ENCODE data around the gene SPTBN2. TPM values are rescaled to one million over a fixed set of nuclear protein-coding genes. Genes with fewer than 3 reads are reported as not detected.
"Not testable (repeated sequence)": the region's sequence is repeated elsewhere in the genome, so short reads cannot be mapped to it uniquely, and the experiment has no call there.

Gene SPTBN2
- total RNA-seq, 2 donors from 2014 or later, result 3.3 to 7.7 TPM

DNA sequence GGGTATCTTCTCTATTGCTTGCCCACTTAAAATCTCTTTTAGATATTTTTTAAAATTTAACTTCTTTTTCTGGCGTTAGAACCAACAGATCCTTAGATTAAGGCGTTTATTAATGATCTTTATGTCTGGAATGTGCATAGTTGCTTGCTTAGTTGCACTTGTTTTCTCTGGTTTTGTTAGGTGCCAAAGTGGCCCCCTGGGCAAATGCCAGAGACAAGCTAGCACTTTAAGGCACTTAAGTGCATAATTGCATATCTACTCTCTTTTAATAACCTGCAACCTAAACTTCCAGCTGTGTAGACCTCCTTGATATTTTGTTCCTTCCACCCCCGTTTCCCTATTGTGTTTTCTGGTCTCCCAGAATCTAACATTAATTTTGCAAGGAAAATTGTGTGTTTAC lies 87.2 kb downstream of the SPTBN2 start:
- Histone ChIP-seq H3K27me3 (no peaks in the 10 kb centered on the region), H3K27ac (peak overlapping the region in 1 of 2 donors; percentile 32), H3K4me3 (peak overlapping the region; percentile 8 to 17), H3K4me1 (peaks cover 5 to 84% of the 10 kb centered on the region in 2 donors), H3K9me3 (no peaks in the 10 kb centered on the region), H3K36me3 (peaks cover 57% of the 10 kb centered on the region)
- DNase-seq (ENCODE audit: low spot score), result no peak
- TF ChIP-seq, protein P1, sequence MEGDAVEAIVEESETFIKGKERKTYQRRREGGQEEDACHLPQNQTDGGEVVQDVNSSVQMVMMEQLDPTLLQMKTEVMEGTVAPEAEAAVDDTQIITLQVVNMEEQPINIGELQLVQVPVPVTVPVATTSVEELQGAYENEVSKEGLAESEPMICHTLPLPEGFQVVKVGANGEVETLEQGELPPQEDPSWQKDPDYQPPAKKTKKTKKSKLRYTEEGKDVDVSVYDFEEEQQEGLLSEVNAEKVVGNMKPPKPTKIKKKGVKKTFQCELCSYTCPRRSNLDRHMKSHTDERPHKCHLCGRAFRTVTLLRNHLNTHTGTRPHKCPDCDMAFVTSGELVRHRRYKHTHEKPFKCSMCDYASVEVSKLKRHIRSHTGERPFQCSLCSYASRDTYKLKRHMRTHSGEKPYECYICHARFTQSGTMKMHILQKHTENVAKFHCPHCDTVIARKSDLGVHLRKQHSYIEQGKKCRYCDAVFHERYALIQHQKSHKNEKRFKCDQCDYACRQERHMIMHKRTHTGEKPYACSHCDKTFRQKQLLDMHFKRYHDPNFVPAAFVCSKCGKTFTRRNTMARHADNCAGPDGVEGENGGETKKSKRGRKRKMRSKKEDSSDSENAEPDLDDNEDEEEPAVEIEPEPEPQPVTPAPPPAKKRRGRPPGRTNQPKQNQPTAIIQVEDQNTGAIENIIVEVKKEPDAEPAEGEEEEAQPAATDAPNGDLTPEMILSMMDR (IDR thresholded peaks at IDR 0.05), result no peak

DNA sequence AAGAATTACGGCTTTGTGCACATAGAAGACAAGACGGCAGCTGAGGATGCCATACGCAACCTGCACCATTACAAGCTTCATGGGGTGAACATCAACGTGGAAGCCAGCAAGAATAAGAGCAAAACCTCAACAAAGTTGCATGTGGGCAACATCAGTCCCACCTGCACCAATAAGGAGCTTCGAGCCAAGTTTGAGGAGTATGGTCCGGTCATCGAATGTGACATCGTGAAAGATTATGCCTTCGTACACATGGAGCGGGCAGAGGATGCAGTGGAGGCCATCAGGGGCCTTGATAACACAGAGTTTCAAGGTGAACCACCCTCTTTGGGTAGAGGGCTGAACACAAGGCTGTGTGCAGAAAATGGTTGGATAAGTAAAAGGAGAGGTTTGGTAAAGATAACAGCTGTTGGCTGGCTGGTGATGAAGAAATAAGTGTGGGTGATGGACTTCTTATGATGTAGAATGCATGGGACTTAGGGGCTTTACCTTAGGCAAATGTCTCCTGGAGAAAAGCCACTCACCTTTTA lies 89.1 kb downstream of the SPTBN2 start:
- Histone ChIP-seq H3K27ac (peak overlapping the region in 1 of 2 donors; percentile 89), H3K4me3 (peak overlapping the region; percentile 73 to 89), H3K36me3 (peaks cover 37% of the 10 kb centered on the region), H3K4me1 (peaks cover 5 to 65% of the 10 kb centered on the region in 2 donors)
- H3K9me3 ChIP-seq; H3K27me3 ChIP-seq; DNase-seq (ENCODE audit: low spot score): not testable (repeated sequence)

DNA sequence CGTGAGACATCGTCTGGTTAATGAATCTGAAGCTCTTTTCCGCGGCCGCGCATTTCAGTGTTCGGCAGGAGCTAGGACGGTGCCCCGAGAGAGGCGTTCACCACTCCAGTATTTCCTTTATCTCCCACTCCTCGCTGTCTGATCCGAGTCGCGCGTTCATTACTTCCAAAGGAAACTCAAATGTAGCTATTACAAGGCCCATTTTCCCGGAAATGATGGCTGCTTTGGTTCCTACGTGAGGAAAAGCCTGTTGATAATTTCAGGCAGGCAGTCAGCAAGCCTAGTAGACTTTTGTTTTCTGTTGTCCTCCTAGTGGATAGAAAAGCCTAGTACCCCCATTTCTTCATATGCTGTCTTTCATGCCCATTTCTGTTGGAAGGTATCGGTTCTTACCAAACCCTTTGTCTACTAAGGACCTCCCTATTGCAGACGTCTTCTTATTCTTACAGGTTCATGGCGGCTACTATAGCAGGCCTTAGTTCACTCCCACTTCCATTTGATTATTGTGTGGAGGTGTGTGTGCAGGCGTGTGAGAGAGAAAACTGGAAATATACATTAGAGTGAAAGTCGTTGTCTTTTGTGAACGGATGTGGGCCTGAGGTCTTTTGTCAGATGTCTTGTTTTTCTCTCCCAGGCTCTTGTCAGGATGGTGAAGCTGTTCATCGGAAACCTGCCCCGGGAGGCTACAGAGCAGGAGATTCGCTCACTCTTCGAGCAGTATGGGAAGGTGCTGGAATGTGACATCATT lies 89.8 kb downstream of the SPTBN2 start:
- DNase-seq (ENCODE audit: low spot score), result no peak
- TF ChIP-seq, protein P1 (IDR thresholded peaks at IDR 0.05), result no peak

GRCh38 chr11:66638177-66639065 lies 90.6 kb downstream of the SPTBN2 start, which contains the start of gene RBM4:
RBM4 (plus strand) TSS chr11:66638703; CDS start chr11:66639712, 1,009 bp downstream.
- peak; percentile 100 for DNase-seq (ENCODE audit: low spot score)
- Histone ChIP-seq H3K4me3 (peak within 1 kb of the TSS; percentile 73 to 89), H3K27me3 (no peaks in the 10 kb centered on the region), H3K27ac (peak within 1 kb of the TSS; percentile 88 to 89), H3K36me3 (peaks cover 23% of the 10 kb centered on the region), H3K4me1 (peaks cover 5 to 50% of the 10 kb centered on the region in 2 donors), H3K9me3 (no peaks in the 10 kb centered on the region)
- TF ChIP-seq, protein P1 (IDR thresholded peaks at IDR 0.05), result peak in 1 of 2 donors; percentile 31

More for the DNA sequence above, 89.8 kb downstream of the SPTBN2 start:
- H3K27ac ChIP-seq, result peak overlapping the region; percentile 88 to 89
- peaks cover 31% of the 10 kb centered on the region for H3K36me3 ChIP-seq
- no peaks in the 10 kb centered on the region for H3K27me3 ChIP-seq
- H3K4me3 ChIP-seq, result peak overlapping the region; percentile 73 to 89
- no peaks in the 10 kb centered on the region for H3K9me3 ChIP-seq
- peaks cover 5 to 58% of the 10 kb centered on the region in 2 donors for H3K4me1 ChIP-seq

DNA sequence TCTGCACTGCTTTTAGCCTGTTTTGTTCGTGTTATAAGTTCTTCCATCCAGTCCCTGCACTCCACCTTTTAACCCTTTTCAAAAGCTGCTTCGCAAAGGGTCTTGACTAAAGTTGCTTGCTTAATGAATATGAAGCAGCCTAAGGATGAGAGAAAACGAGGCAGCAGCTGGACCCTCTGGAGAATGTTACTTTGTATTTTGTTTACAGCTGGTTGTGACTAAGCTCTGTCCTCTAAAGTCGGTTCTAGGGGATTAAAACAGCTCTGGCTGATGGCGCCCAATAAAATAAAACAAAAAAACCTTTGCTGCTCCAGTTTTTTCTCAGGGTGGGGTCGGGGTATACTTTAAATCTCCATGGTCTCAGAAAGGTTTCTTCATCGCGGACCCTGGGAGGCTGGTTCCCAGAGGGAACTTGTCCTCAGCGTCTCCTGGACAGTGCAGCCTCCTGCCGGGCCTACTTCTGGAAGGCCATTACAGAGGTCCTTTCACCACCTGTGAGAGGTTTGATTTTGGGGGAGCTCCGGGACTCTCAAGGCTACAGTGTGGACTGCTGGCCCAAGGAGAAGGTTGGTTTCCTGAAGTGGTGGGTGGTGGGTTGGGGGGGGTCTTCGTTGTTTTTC lies 91.3 kb downstream of the SPTBN2 start:
- Histone ChIP-seq H3K4me1 (peaks cover 5 to 48% of the 10 kb centered on the region in 2 donors), H3K36me3 (peaks cover 22% of the 10 kb centered on the region)

More for the DNA sequence above, 91.3 kb downstream of the SPTBN2 start:
- Histone ChIP-seq H3K27me3 (no peaks in the 10 kb centered on the region), H3K27ac (peak overlapping the region; percentile 88 to 89), H3K9me3 (no peaks in the 10 kb centered on the region), H3K4me3 (peak overlapping the region; percentile 73 to 89)
- DNase-seq (ENCODE audit: low spot score), result no peak
- TF ChIP-seq, protein P1 (IDR thresholded peaks at IDR 0.05), result no peak

All from right atrium auricular region (tissue), 2 donors.